Fibroblast of lung (primary cell): Measurements from ENCODE around the gene CD8B2. TPM values are rescaled to one million over a fixed set of nuclear protein-coding genes. Genes with fewer than 3 reads are reported as not detected.
"Not testable (repeated sequence)": the region's sequence is repeated elsewhere in the genome, so short reads cannot be mapped to it uniquely, and the experiment has no call there.

Experiments
- DNase-seq, 2 donors: peaks; one replicate each; pipeline versions ENCODE4 v3.0.0 to v3.0.0-alpha.2; 2010; ENCODE audit warnings: low read depth in 2 of 2
- H2AFZ ChIP-seq: 2 replicates; pipeline ENCODE4 v1.5.1; 2012; ENCODE audit warnings: low read length, control low read depth, inconsistent platforms
- H3K27ac ChIP-seq: 2 replicates; pipeline ENCODE4 v1.5.1; 2011; ENCODE audit warnings: low read length, control low read depth; ENCODE audit not compliant: insufficient read depth
- H3K27me3 ChIP-seq: 2 replicates; pipeline ENCODE4 v1.5.1; 2011; ENCODE audit warnings: mild to moderate bottlenecking, low read length; ENCODE audit not compliant: control insufficient read depth, insufficient read depth
- H3K36me3 ChIP-seq: 2 replicates; pipeline ENCODE4 v1.5.1; 2011; ENCODE audit warnings: low read length; ENCODE audit not compliant: control insufficient read depth, insufficient read depth
- H3K4me1 ChIP-seq: 2 replicates; pipeline ENCODE4 v1.5.1; 2011; ENCODE audit warnings: low read length; ENCODE audit not compliant: control insufficient read depth, insufficient read depth; ENCODE audit errors: extremely low read depth
- H3K4me2 ChIP-seq: 2 replicates; pipeline ENCODE4 v1.5.1; 2011; ENCODE audit warnings: low read length, control low read depth; ENCODE audit not compliant: insufficient read depth; ENCODE audit errors: extremely low read depth
- H3K4me3 ChIP-seq, 4 experiments: fragments of 200-600 bp in 1 of 4; sonication (generic) in 1 of 4; replicated peaks in 1 of 4; 2 replicates each; pipeline ENCODE4 v1.5.1; 2011 to 2016; ENCODE audit warnings: low read length in 4 of 4, low read depth in 3 of 4, mild to moderate bottlenecking in 3 of 4, control low read depth in 2 of 4, inconsistent platforms in 1 of 4, mixed read lengths in 1 of 4; ENCODE audit not compliant: insufficient read depth in 1 of 4; ENCODE audit errors: control extremely low read depth in 1 of 4
- H3K79me2 ChIP-seq: 2 replicates; pipeline ENCODE4 v1.5.1; 2012; ENCODE audit warnings: mild to moderate bottlenecking, low read length, inconsistent platforms; ENCODE audit not compliant: control insufficient read depth, insufficient read depth
- H3K9ac ChIP-seq: 2 replicates; pipeline ENCODE4 v1.5.1; 2011; ENCODE audit warnings: mild to moderate bottlenecking, low read length, control low read depth; ENCODE audit not compliant: insufficient read depth
- H3K9me3 ChIP-seq: 2 replicates; pipeline ENCODE4 v1.5.1; 2012; ENCODE audit warnings: low read depth, low read length; ENCODE audit not compliant: control insufficient read depth, insufficient read depth
- H4K20me1 ChIP-seq: 2 replicates; pipeline ENCODE4 v1.5.1; 2011; ENCODE audit warnings: low read length; ENCODE audit not compliant: control insufficient read depth, insufficient read depth; ENCODE audit errors: extremely low read depth
- EZH2 ChIP-seq: IDR thresholded peaks from 2 replicates; pipeline ENCODE4 v1.5.1; 2012; ENCODE audit warnings: low read length, control low read depth, mild to moderate bottlenecking; ENCODE audit errors: missing control alignments
- polyA plus RNA-seq, 2 donors: library from polyadenylated mRNA; depleted of rRNA in 1 of 2; stranded (reverse) in 1 of 2; unstranded in 1 of 2; fragments of >200 nt; gene quantifications; 2 replicates each; pipeline ENCODE4 v1.2.1, GENCODE V29; 2011 to 2012; ENCODE audit warnings: missing spikeins in 1 of 2
- total RNA-seq: library from RNA; depleted of rRNA; stranded (reverse); fragments of >200 nt; gene quantifications from 2 replicates; pipeline ENCODE4 v1.2.1, GENCODE V29; 2014
- TF ChIP-seq, protein P1 (sequence below), 2 donors: IDR thresholded peaks in 1 of 2; conservative IDR thresholded peaks in 1 of 2; 1 replicate in 1 of 2; 2 replicates in 1 of 2; pipeline ENCODE4 v1.5.1; 2011 to 2012; ENCODE audit warnings: low read length in 2 of 2, control low read depth in 1 of 2, inconsistent platforms in 1 of 2, low read depth in 1 of 2, mild to moderate bottlenecking in 1 of 2

The CD8B2 gene
- total and polyA plus RNA-seq, 2 donors (not counting 1 experiment from before 2014, with no cell fraction given) = not detected

DNA sequence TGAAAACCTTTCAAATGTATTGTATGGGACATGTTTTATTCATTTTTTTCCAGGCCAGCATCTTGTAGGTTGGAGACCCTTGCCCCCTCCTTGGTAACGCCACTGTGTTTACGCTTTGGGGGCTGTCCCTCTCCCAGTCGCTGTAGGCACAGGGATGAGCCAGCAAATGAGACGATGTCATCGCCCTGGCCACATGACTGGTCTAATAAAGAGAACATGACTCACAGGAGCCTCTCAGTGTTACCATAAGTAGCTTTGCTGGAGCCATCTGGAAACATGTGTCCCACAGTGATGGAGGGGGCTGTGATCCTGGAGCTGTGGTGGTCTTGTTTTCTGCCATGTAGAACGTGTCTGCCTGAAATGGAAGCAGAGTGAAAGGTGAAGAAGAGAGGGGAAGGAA is 78.9 kb downstream of the CD8B2 start:
- Histone ChIP-seq H3K27ac (no peak overlapping the region), H3K36me3 (no peaks in the 10 kb centered on the region), H3K9me3 (no peaks in the 10 kb centered on the region), H4K20me1 (no peaks in the 10 kb centered on the region), H3K9ac (no peak overlapping the region), H3K4me3 (no peak overlapping the region), H3K4me1 (no peaks in the 10 kb centered on the region), H3K27me3 (no peaks in the 10 kb centered on the region), H3K4me2 (no peak overlapping the region), H3K79me2 (no peaks in the 10 kb centered on the region), H2AFZ (no peak overlapping the region)
- no peak for DNase-seq
- TF ChIP-seq EZH2 = no peak
- TF ChIP-seq, protein P1, sequence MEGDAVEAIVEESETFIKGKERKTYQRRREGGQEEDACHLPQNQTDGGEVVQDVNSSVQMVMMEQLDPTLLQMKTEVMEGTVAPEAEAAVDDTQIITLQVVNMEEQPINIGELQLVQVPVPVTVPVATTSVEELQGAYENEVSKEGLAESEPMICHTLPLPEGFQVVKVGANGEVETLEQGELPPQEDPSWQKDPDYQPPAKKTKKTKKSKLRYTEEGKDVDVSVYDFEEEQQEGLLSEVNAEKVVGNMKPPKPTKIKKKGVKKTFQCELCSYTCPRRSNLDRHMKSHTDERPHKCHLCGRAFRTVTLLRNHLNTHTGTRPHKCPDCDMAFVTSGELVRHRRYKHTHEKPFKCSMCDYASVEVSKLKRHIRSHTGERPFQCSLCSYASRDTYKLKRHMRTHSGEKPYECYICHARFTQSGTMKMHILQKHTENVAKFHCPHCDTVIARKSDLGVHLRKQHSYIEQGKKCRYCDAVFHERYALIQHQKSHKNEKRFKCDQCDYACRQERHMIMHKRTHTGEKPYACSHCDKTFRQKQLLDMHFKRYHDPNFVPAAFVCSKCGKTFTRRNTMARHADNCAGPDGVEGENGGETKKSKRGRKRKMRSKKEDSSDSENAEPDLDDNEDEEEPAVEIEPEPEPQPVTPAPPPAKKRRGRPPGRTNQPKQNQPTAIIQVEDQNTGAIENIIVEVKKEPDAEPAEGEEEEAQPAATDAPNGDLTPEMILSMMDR (conservative IDR thresholded peaks at IDR 0.05 in 1 of 2, IDR thresholded peaks at IDR 0.05 in 1 of 2; ENCODE audit: low read depth in 1 of 2, low read length in 2 of 2) = no peak

DNA sequence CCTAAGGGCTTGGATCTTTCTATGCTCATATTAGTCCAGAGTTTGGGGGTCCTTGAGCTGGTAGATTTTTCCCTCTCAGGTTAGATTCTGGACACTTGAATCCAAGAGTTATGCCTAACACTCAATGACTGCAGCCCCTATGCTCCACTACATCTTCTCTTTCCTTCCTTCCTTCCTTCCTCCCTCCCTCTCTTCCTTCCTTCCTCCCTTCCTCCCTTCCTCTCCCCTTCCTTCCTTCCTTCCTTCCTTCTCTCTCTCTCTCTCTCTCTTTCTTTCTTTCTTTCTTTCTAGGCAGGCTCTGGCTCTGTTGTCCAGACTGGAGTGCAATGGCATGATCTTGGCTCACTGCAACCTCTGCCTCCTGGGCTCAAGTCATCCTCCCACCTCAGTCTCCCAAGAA is 79.3 kb downstream of the CD8B2 start:
- not testable (repeated sequence) for H3K27ac ChIP-seq, DNase-seq, H3K79me2 ChIP-seq, H3K4me3 ChIP-seq, H2AFZ ChIP-seq, H3K27me3 ChIP-seq, H3K4me1 ChIP-seq, H3K36me3 ChIP-seq, H4K20me1 ChIP-seq, H3K4me2 ChIP-seq, H3K9ac ChIP-seq, H3K9me3 ChIP-seq

DNA sequence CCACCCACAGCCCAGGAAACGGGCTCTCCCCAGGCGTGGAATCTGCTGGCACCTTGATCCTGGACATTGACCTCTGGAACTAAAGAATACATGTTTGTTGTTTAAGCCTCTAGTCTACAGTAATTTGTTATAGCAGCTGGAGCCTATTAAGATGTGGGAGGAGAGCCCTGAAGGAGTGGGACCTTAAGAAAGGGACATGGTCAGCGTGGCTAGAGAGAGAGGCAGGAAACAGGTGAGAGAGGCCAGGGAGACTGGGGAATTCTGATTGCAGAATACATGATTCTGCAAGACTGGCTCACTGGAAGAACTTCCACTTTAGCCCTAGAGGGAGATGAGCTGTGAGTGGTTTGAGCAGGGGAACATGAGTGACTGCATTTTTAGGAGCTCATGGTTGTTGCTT is 83.2 kb downstream of the CD8B2 start:
- no peaks in the 10 kb centered on the region for H3K9me3 ChIP-seq
- no peaks in the 10 kb centered on the region for H3K36me3 ChIP-seq
- no peak overlapping the region for H2AFZ ChIP-seq
- H3K27ac ChIP-seq = no peak overlapping the region
- TF ChIP-seq, protein P1 (conservative IDR thresholded peaks at IDR 0.05 in 1 of 2, IDR thresholded peaks at IDR 0.05 in 1 of 2; ENCODE audit: low read depth in 1 of 2, low read length in 2 of 2) = no peak
- no peak for TF ChIP-seq EZH2
- H3K79me2 ChIP-seq = no peaks in the 10 kb centered on the region
- H3K9ac ChIP-seq = no peak overlapping the region
- no peaks in the 10 kb centered on the region for H4K20me1 ChIP-seq
- H3K4me3 ChIP-seq = no peak overlapping the region
- H3K27me3 ChIP-seq = no peaks in the 10 kb centered on the region
- no peaks in the 10 kb centered on the region for H3K4me1 ChIP-seq
- DNase-seq = no peak
- H3K4me2 ChIP-seq = no peak overlapping the region

Other genes with a start within 250 kb of the CD8B2 start
- gene RGPD3, start 19.0 kb upstream of the CD8B2 start, total RNA-seq = 0.17 and 0.26 TPM in 2 replicates
- gene RGPD3, start 19.0 kb upstream of the CD8B2 start, polyA plus RNA-seq = 0.07 and 0.12 TPM in 2 replicates